ENCODE measurements around the gene ARMC3. TPM values are rescaled to one million over a fixed set of nuclear protein-coding genes. Genes with fewer than 3 reads are reported as not detected.
A peak's percentile ranks its signal among the peaks of the same experiment; 100 is the strongest.
"Not testable (repeated sequence)": the region's sequence is repeated elsewhere in the genome, so short reads cannot be mapped to it uniquely, and the experiment has no call there.

Gene ARMC3
- total RNA-seq, 3 donors from 2014 or later: not detected

DNA sequence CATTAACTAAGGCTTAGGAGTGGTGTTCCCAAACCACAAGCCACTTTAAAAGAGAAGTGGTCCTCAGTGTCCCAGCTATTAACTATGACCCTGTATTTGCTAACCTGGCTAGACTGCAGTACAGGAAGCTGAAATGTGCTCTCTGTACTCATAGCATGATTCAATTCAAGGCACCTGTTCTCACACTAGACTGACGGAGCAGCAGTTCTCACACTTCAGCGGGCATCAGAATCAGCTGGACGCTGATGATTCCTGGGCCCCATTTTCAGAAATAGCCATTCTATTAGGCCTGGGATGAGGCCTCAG, 143.0 kb downstream of the ARMC3 start:
- intact Hi-C loops (cut with DNase I, micrococcal nuclease): no loop called here
- Histone ChIP-seq H3K4me3 (no peak overlapping the region), H3K4me1 (ENCODE audit: low read depth) (peaks cover 3% of the 10 kb centered on the region), H3K9me3 (no peaks in the 10 kb centered on the region), H3K36me3 (ENCODE audit: low read depth) (no peaks in the 10 kb centered on the region)
- TF ChIP-seq CTCF (IDR thresholded peaks at IDR 0.05): no peak
- ATAC-seq: no peak
- DNase-seq: no peak

DNA sequence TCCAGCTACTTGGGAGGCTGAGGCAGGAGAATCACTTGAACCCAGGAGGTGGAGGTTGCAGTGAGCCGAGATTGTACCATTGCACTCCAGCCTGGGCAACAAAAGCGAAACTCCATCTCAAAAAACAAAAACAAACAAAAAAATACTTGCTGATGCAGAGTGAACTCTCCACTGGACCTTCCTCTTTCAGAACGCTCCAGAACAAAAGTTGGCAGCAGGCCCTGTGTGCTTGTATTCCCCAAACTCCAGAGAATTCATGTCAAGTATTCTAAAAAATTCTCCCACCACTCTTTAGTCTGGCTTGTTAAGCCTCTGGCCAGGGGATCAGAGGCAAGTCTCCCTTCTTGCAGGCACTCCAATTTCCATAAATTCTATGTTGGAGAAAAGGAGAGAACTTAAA, 144.7 kb downstream of the ARMC3 start:
- H3K4me3 ChIP-seq; intact Hi-C loops (cut with DNase I, micrococcal nuclease); H3K4me1 ChIP-seq (ENCODE audit: low read depth); H3K36me3 ChIP-seq (ENCODE audit: low read depth); H3K9me3 ChIP-seq; ATAC-seq: not testable (repeated sequence)
- peak in 1 of 3 donors; percentile 35 for DNase-seq

DNA sequence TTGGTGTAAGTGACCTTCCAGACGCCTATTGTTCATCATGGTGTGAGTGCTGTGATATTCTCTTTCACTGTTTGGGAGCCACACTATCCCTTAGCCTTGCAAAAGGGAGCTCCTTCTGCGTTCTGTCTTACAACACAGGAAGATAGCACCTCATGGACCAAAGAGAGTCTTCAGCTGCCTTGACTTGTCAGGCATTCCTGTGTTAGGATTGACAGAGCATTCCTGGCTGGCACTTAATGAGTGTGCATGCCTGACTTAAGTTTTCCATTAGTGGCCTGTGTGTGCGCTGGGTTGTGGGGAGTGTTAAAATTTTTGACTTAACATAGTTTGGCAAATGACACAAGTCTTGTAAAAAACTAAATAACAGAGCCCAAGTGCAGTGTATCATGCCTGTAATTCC, 145.7 kb downstream of the ARMC3 start:
- Histone ChIP-seq H3K4me3 (no peak overlapping the region), H3K4me1 (ENCODE audit: low read depth) (no peaks in the 10 kb centered on the region), H3K9me3 (no peaks in the 10 kb centered on the region), H3K36me3 (ENCODE audit: low read depth) (no peaks in the 10 kb centered on the region)
- ATAC-seq: no peak
- no peak for TF ChIP-seq CTCF (IDR thresholded peaks at IDR 0.05)
- intact Hi-C loops (cut with DNase I, micrococcal nuclease): no loop called here
- DNase-seq: no peak

- ATAC-seq: no peak
- Histone ChIP-seq H3K4me1 (ENCODE audit: low read depth) (no peaks in the 10 kb centered on the region), H3K9me3 (no peaks in the 10 kb centered on the region), H3K36me3 (ENCODE audit: low read depth) (no peaks in the 10 kb centered on the region), H3K4me3 (no peak overlapping the region)
- no peak for TF ChIP-seq CTCF (IDR thresholded peaks at IDR 0.05)
- DNase-seq: no peak
- intact Hi-C loops (cut with DNase I, micrococcal nuclease): no loop called here
Measured at GRCh38 chr10:23075672-23076071, 147.8 kb downstream of the ARMC3 start.

- H3K9me3 ChIP-seq: no peaks in the 10 kb centered on the region
- ATAC-seq: no peak
- H3K36me3 ChIP-seq (ENCODE audit: low read depth): no peaks in the 10 kb centered on the region
- no peaks in the 10 kb centered on the region for H3K4me1 ChIP-seq (ENCODE audit: low read depth)
- no peak for TF ChIP-seq CTCF (IDR thresholded peaks at IDR 0.05)
- H3K4me3 ChIP-seq: no peak overlapping the region
- intact Hi-C loops (cut with DNase I, micrococcal nuclease): no loop called here
- DNase-seq: no peak
Measured at GRCh38 chr10:23078114-23078513, 150.3 kb downstream of the ARMC3 start.

DNA sequence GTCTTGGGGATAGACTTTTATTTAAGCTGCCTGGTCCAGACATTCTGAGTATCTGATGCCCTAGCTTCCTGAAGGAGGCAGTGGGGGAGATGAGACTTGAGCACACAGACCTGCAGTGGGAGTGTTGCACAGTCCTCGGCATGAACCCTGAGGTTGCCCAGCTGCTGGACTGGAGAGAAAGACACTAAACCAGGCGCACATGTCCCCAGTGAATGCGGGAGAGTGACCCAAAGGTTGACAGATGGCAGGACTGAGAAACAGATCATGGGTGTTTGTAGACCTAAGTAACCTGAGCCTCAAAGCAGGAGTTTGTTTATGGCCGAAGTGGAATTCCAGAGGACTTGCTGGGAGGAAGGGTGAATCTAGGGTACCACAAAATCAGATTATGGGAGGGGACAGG, 151.8 kb downstream of the ARMC3 start:
- ATAC-seq: no peak
- DNase-seq: no peak
- Histone ChIP-seq H3K36me3 (ENCODE audit: low read depth) (no peaks in the 10 kb centered on the region), H3K4me3 (no peak overlapping the region), H3K4me1 (ENCODE audit: low read depth) (no peaks in the 10 kb centered on the region), H3K9me3 (no peaks in the 10 kb centered on the region)
- intact Hi-C loops (cut with DNase I, micrococcal nuclease): no loop called here
- TF ChIP-seq CTCF (IDR thresholded peaks at IDR 0.05): no peak

All from mucosa of descending colon (tissue), 3 donors.